SH-SY5Y (cell line): ENCODE data around the gene LRRC14B.

Experiments used
- GATA2 ChIP-seq: IDR thresholded peaks from 2 replicates; pipeline ENCODE4 v1.6.1; 2011; ENCODE audit warnings: mild to moderate bottlenecking, low read depth, low read length
- GATA3 ChIP-seq: IDR thresholded peaks from 2 replicates; pipeline ENCODE4 v1.6.1; 2011; ENCODE audit warnings: low read depth, mild to moderate bottlenecking, low read length, moderate library complexity

Gene LRRC14B

DNA sequence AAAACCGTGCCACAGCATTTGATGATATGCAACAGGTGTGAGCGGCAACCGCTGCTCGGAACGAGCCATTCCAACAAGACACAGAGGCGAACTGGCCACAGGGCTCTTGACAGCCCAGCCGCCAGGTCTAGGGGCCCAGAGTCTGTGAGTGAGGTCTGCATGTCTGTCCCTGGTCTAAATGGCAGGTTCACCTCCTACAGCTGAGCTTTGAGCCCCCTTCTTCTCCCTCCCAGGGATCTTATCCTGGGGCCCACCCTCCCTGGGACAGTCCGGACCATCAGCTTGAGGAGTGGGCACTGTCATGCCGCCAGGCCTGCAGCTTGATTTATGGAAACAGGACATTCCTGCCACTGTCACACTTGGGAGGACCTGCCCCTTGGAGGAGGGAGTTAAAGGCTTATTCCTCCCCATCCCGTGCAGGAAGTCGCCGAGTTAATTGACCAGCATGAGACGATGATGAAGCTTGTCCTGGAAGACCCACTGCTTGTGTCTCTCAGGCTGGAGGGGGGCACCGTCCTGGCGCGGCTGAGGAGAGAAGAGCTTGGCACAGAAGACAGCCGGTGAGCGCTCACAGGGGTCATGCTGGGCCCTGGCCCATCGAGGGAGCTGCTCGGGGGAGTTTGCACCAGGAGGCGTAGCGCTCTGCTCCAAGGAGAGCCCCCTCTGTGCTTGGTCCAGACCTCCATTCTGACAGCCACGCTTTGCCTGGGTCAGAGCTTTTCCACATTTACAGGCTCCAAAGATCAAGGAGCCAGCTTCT lies 35.5 kb upstream of the LRRC14B start:
- TF ChIP-seq GATA2 (no peak), GATA3 (no peak)

DNA sequence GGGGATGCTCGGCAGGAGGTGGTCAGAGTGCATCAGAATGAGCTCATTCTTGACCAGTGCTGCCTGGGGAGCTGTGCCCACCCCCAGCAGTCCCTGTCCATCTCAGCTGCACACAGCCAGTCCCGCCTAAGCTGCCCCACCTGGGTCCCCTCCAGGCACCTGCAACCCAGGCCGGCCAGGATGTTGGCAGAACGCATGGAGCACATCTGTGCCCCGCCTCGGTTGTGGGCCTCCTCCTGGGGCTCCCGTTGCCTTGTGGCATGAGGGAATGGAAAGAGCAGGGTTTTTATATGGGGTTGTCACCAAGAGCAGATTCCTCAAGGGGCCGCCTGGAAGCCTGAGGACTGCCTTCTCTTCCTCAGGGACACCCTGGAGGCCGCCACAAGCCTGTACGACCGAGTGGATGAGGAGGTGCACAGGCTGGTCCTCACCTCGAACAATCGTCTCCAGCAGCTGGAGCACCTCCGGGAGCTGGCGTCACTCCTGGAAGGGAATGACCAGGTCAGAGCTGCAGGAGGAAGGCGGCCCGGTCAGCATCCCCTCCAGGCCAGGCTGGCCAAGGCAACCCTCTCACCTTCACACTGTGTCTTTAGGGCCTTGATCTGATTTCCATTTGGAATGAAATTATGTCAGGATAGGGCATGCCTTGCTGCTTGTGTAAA lies 34.8 kb upstream of the LRRC14B start:
- no peak for TF ChIP-seq GATA3
- TF ChIP-seq GATA2: no peak

DNA sequence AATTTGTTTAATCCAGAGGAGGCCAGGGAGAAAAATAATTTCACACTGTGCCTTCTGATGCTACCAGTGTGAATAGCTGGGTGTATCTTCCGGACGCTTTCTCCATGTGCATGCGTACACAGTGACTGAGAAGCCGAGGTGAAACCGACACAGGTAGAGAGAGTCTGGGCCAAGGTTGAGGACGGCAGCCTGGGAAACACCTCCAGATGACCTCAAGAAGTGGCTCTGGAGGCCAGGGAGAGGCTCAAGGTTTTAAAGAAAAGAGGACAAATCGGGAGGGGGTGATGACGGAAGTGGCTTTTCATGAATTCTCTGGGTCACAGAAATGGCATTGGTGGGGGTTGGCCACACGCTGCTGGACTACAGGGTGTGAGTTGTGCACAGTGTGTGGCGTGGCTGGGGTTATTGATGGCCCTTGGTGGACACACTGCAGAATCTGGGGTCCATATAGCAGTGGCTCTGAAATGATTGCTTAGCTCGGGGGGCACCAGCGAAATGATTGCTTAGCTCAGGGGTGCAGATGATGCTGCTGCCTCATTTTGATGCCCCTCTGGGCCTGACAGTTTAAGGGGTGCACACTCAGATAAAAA lies 34.1 kb upstream of the LRRC14B start:
- TF ChIP-seq GATA3 (no peak), GATA2 (no peak)

DNA sequence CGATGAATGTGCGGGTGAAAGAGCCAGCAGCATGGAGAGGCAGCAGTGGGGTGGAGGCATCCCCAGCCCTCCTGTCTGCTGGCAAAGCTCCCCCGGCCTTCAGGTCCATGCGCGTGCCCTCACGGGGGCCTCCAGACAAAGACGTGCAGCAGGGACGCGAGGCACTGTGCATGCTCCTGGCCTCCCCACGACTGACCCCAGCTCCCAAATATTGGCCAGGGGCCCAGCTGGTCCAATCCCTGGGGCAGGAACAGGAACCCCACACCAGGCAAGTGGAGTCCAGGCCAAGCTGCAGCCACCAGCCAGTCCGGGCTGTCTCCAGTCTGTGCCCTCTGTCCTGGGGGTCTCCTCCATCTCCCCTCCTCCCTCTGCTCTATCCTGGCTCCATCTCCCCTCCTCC lies 33.5 kb upstream of the LRRC14B start:
- TF ChIP-seq GATA3 (no peak), GATA2 (no peak)

DNA sequence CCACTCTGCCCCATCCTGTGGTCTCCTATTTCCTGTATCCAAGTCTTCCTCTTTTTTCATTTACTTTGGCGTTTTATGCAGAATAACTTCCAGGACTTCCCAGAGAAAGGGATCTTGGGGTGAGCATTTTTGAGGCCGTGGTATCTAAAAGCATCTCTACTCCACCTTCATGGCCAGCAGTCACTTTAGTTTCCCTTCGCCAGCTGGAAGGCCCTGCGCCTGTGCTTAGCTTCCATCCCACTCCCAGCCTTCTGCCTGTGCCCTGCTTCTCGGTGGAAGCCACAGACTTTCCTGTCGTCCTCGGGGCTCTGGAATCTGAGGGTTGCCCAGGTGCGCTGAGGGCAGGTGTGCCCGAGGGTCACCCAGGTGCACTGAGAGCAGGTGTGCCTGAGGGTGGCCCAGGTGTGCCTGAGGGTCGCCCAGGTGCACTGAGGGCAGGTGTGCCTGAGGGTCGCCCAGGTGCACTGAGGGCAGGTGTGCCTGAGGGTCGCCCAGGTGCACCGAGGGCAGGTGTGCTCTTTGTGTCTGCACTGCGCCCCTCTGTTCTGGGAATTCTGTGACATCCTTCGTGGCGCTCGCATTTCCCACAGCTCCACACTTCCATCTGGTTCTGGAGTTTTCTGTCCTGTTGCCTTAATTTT lies 32.4 kb upstream of the LRRC14B start:
- no peak for TF ChIP-seq GATA2
- no peak for TF ChIP-seq GATA3

DNA sequence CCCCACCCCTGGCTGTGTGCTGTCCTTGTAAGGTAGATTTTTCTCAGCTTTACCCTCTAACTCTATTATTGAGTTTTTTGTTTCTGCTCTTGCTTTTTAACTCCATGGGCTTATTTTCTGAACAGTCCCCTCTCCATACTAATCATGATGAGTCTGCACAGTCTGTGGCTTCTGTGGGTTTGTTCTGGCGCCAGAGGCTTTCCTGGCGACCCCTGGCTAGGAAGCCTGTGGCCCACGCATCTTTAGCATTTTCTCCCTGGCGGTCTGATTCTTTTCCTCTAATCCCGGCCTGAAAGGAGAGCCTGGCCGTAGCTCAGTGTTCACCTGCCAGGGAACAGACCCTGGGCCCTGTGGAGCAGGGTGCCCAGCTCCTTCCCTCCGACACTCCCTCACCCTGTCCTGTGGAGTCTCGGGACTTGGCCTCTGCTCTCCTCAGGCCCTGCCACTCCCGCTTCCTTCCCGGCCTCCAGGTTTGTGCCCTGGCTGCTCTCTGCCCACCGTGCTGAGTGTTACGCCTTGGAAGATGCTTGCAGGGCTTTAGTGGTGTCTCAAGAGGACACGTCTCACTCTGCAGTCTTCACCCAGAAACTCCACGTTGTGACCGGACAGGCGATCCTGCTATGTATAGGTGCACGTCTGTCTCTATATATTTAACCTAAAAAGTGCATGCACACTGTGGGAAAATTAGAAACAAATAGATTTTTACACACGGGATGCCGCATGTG lies 31.7 kb upstream of the LRRC14B start:
- TF ChIP-seq GATA3: no peak
- TF ChIP-seq GATA2: no peak

DNA sequence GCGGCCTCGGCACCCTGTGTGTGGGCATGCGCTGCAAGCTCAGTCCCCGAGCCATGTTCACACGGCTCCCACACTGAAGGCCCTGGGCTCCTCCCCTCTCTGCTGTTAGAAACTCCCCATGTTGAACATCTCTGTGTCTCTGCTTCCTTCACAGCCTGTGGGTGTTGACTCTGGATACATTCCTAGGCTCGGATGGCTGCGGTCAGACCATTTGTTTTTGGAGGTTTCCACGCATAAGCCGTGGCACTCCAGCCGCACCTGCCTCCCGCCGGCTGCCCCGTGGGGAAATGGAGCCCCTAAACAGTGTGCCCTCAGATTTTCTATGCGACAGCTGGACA lies 31.2 kb upstream of the LRRC14B start:
- no peak for TF ChIP-seq GATA2

DNA sequence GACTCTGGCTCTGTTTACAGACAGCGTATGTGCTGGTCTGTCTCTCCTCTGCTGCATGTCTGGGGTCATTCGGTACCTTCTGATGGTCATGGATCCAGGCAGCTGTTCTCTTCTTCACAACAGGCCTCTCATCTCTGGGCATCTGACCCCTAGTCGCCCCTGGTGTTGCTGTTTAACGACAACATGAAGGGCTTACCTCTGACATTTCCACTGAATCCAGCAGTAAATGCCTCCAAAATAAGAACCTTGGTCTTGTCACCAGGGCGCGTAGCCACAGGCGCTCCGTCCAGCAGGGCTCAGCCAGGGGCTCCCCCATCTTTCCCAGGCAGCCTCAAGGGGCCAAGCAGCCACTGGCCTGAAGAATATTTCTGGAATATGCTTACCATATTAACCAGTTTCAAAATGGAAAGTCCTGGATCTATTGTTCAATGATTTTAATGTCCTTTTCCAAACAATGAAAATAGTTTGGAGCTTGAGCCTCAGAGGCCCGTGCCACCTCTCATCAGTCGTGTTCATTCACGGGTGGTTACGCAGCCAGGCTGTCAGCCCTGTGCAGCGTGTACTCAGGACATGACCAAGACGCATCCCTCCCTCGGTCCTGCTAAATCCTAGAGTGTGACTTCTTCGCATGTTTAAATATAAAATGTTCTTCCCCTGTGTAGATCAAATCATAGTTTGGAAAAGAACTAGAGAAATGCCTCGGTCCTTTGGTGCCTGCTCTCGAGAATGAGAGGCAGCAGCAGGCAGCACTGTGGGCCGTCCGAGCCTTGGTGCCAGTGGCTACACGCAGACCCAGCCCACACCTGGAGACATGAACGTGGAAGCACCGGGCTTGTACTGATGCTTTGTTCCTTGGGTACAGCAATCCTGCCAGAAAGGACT lies 30.1 kb upstream of the LRRC14B start:
- no peak for TF ChIP-seq GATA3
- TF ChIP-seq GATA2: no peak

DNA sequence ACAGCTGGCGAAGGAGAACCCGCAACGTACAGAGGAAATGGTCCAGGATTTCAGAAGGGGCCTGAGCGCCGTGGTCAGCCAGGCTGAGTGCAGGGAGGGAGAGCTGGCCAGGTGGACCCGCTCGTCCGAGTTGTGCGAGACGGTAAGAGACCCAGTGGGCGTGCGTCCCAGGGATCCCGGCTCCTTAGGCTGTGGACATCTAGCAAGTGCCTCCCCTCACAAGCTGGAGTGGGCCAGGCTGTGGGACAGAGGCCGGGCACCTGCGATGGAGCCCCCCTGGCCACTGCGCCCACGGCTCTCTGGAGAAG lies 29.5 kb upstream of the LRRC14B start:
- TF ChIP-seq GATA2 (no peak), GATA3 (no peak)

DNA sequence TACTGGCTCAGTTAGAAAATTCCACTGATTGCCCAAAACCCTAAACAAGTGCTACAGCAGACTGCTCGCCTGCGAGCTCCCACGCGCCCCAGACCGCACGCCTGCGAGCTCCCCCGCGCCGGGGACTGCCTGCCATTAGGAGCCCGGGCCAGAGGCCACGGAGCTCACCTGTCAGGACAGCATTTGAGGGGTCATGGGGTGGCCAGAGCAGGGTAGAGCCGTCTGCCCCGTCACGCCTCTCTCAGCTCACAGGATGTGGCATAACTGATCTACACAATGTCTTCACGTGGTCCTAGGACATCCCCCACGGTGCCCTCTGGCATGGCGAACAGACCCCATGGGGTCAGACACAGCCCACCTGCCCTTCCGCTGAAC lies 29.1 kb upstream of the LRRC14B start:
- TF ChIP-seq GATA2 (no peak), GATA3 (no peak)

DNA sequence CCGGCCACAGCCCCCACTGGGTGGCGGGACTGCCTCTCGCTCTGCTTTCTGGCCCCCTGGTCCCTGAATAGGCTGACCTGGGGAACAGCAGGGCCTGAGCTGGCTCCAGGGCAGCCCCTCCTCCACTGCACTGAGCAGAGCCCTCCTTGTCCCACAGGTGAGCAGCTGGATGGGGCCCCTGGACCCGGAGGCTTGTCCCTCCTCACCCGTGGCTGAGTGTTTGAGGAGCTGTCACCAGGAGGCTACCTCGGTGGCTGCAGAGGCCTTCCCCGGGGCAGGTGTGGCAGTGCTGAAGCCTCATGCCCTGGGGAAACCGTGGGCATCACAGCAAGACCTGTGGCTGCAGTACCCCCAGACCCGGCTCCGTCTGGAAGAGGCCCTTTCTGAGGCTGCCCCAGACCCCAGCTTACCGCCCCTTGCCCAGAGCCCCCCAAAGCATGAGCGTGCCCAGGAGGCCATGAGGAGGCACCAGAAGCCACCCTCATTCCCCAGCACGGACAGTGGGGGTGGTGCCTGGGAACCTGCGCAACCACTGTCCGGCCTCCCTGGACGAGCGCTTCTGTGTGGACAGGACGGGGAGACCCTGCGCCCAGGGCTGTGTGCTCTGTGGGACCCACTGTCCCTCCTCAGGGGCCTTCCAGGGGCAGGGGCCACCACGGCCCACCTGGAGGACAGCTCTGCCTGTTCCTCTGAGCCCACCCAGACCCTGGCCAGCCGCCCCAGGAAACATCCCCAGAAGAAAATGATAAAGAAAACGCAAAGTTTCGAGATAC lies 28.5 kb upstream of the LRRC14B start:
- TF ChIP-seq GATA3 (no peak), GATA2 (no peak)

DNA sequence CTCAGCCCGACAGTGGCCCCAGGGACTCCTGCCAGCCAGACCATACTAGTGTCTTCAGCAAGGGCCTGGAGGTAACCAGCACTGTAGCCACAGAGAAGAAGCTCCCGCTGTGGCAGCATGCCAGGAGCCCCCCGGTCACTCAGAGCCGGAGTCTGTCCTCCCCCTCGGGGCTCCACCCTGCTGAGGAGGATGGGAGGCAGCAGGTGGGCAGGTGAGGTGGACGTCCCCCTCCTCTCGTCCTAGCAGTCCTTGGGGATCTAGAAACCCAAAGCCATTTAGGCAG lies 28.0 kb upstream of the LRRC14B start:
- no peak for TF ChIP-seq GATA2
- TF ChIP-seq GATA3: no peak

DNA sequence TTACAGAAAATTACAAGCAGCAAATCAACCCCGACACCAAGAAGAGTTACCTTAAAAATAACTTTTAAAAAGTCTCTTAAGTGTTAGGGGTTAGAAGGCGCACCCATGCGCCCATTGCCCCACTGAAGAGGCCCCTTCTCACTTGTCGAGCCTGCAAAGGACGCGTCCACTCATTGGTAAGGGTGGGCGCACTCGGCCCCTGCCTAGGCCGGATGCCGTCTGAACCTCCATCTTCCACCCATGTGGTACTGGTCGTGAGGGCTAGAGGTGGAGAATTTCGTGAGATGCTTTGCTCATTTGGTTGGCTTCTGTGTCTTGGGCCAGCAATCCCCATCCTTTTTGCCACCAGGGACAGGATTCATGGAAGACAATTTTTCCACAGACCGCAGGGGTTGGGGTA lies 27.5 kb upstream of the LRRC14B start:
- TF ChIP-seq GATA2: no peak
- TF ChIP-seq GATA3: no peak

DNA sequence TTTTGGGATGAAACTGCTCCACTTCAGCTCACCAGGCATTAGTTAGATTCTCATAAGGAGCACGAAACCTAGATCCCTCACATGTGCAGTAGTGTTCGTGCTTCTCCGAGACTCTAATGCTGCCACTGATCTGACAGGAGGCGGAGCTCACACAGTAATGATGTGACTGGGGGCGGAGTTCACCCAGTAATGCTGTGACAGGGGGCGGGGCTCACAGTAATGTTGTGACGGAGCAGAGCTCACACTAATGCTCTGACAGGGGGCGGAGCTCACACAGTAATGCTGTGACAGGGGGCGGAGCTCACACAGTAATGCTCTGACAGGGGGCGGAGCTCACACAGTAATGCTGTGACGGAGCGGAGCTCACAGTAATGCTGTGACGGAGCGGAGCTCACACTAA lies 27.1 kb upstream of the LRRC14B start:
- TF ChIP-seq GATA2 (no peak), GATA3 (no peak)
